GM23338 (cell line): Measurements from ENCODE around the gene NR2C2AP. TPM values are rescaled to one million over a fixed set of nuclear protein-coding genes. Genes with fewer than 3 reads are reported as not detected.

ENCODE experiments used
- ATAC-seq: fragments of 200-7000 bp; cut with Tn5 transposase; 3 replicates; pipeline ENCODE4 v1.9.1; 2020
- DNase-seq: peaks from one replicate; pipeline ENCODE4 v3.0.0-alpha.2; 2015; ENCODE audit warnings: low spot score
- H2AFZ ChIP-seq: fragments of 200-600 bp; sonication (generic); 2 replicates; pipeline ENCODE4 v1.8.0; 2016; ENCODE audit warnings: antibody characterized with exemption, mild to moderate bottlenecking, moderate library complexity
- H3F3A ChIP-seq: fragments of 200-600 bp; sonication (generic); replicated peaks from 2 replicates; pipeline ENCODE4 v1.8.0; 2017; ENCODE audit warnings: antibody characterized with exemption, mixed run types, low read depth
- H3K27ac ChIP-seq: fragments of 200-600 bp; sonication (generic); 2 replicates; pipeline ENCODE4 v1.6.1; 2016; ENCODE audit warnings: low read depth
- H3K27me3 ChIP-seq: fragments of 200-600 bp; sonication (generic); 2 replicates; pipeline ENCODE4 v1.8.0; 2016; ENCODE audit warnings: mild to moderate bottlenecking, mixed run types, moderate library complexity; ENCODE audit not compliant: insufficient read depth
- H3K36me3 ChIP-seq: fragments of 200-600 bp; sonication (generic); 2 replicates; pipeline ENCODE4 v1.8.0; 2016; ENCODE audit warnings: mild to moderate bottlenecking; ENCODE audit not compliant: insufficient read depth
- H3K4me1 ChIP-seq: fragments of 200-600 bp; sonication (generic); 2 replicates; pipeline ENCODE4 v1.8.0; 2016; ENCODE audit warnings: mild to moderate bottlenecking, moderate library complexity; ENCODE audit not compliant: insufficient read depth
- H3K4me2 ChIP-seq: fragments of 200-600 bp; sonication (generic); 2 replicates; pipeline ENCODE4 v1.7.1; 2017; ENCODE audit warnings: mixed run types
- H3K4me3 ChIP-seq: fragments of 200-600 bp; sonication (generic); 2 replicates; pipeline ENCODE4 v1.6.1; 2016; ENCODE audit warnings: mixed run types
- H3K79me2 ChIP-seq: fragments of 200-600 bp; sonication (generic); replicated peaks from 2 replicates; pipeline ENCODE4 v1.8.0; 2017; ENCODE audit warnings: mild to moderate bottlenecking; ENCODE audit not compliant: insufficient read depth
- H3K9me2 ChIP-seq: fragments of 200-600 bp; sonication (generic); 2 replicates; pipeline ENCODE4 v1.8.0; 2017; ENCODE audit not compliant: insufficient read depth
- H4K20me1 ChIP-seq: fragments of 200-600 bp; sonication (generic); replicated peaks from 2 replicates; pipeline ENCODE4 v1.8.0; 2017; ENCODE audit warnings: mild to moderate bottlenecking; ENCODE audit not compliant: insufficient read depth
- H3K27ac Mint-ChIP-seq: 2 replicates; pipeline ENCODE4 v1.8.0; 2020; ENCODE audit warnings: inconsistent platforms, mild to moderate bottlenecking, moderate library complexity, mixed read lengths
- H3K27me3 Mint-ChIP-seq: 3 replicates; pipeline ENCODE4 v1.8.0; 2022; ENCODE audit warnings: low read depth, mild to moderate bottlenecking, moderate library complexity, mixed read lengths, inconsistent platforms; ENCODE audit not compliant: insufficient read depth, poor library complexity
- H3K36me3 Mint-ChIP-seq: 3 replicates; pipeline ENCODE4 v1.8.0; 2021; ENCODE audit warnings: low read depth, mild to moderate bottlenecking, inconsistent platforms, moderate library complexity, mixed read lengths
- H3K4me1 Mint-ChIP-seq: 3 replicates; pipeline ENCODE4 v1.8.0; 2020; ENCODE audit warnings: mild to moderate bottlenecking, inconsistent platforms, mixed read lengths
- H3K4me3 Mint-ChIP-seq: 3 replicates; pipeline ENCODE4 v1.8.0; 2021; ENCODE audit warnings: moderate library complexity, mild to moderate bottlenecking, inconsistent platforms, mixed read lengths
- H3K9me3 Mint-ChIP-seq: 3 replicates; pipeline ENCODE4 v1.8.0; 2020; ENCODE audit warnings: moderate library complexity, mild to moderate bottlenecking, inconsistent platforms, mixed read lengths
- EZH2 ChIP-seq: fragments of 200-600 bp; sonication (generic); IDR thresholded peaks from one replicate; pipeline ENCODE4 v1.8.0; 2017; ENCODE audit warnings: antibody characterized with exemption, mild to moderate bottlenecking, low read depth; ENCODE audit not compliant: unreplicated experiment
- EZH2phosphoT487 ChIP-seq: fragments of 200-600 bp; sonication (generic); IDR thresholded peaks from one replicate; pipeline ENCODE4 v1.8.1; 2018; ENCODE audit warnings: antibody characterized with exemption; ENCODE audit not compliant: unreplicated experiment
- JUNB ChIP-seq: IDR thresholded peaks from one replicate; pipeline ENCODE4 v1.6.1; 2016; ENCODE audit warnings: antibody characterized with exemption; ENCODE audit not compliant: unreplicated experiment
- NANOG ChIP-seq: IDR thresholded peaks from 2 replicates; pipeline ENCODE4 v1.6.1; 2016; ENCODE audit warnings: antibody characterized with exemption, borderline replicate concordance
- POLR2AphosphoS5 ChIP-seq: IDR thresholded peaks from 2 replicates; pipeline ENCODE4 v1.6.1; 2016; ENCODE audit warnings: antibody characterized with exemption, low read depth
- ZNF331 ChIP-seq: fragments of 250-450 bp; sonication (Bioruptor Pico); IDR thresholded peaks from 2 replicates; pipeline ENCODE4 v1.5.0; 2020; ENCODE audit warnings: low read depth, mild to moderate bottlenecking, moderate library complexity
- polyA plus RNA-seq: library from polyadenylated mRNA; unstranded; fragments of >200 nt; fragmentation: Nextera tagmentation; extraction: Ambion mirVana; gene quantifications from 2 replicates; pipeline ENCODE4 v1.2.1, GENCODE V29; 2016
- total RNA-seq: library from RNA; depleted of rRNA; stranded (reverse); fragments of >200 nt; shearing (Covaris generic); gene quantifications from 2 replicates; pipeline ENCODE4 v1.2.3, GENCODE V29; 2014
- TF ChIP-seq, protein P1 (sequence below): fragments of 250-450 bp; sonication (Bioruptor Pico); IDR thresholded peaks from 2 replicates; pipeline ENCODE4 v1.5.0; 2020; ENCODE audit warnings: mild to moderate bottlenecking, moderate library complexity
- TF ChIP-seq, protein P2 (sequence below): IDR thresholded peaks from one replicate; pipeline ENCODE4 v1.6.1; 2018; ENCODE audit warnings: antibody characterized with exemption; ENCODE audit not compliant: unreplicated experiment
- TF ChIP-seq, protein P3 (sequence below): IDR thresholded peaks from 2 replicates; pipeline ENCODE4 v1.6.1; 2016; ENCODE audit warnings: antibody characterized with exemption
- TF ChIP-seq, protein P4 (sequence below), 2 experiments: fragments of 200-600 bp in 1 of 2; sonication (generic) in 1 of 2; conservative IDR thresholded peaks; 2 replicates each; pipeline versions ENCODE4 v1.5.1 to v1.6.1; 2016 to 2017; ENCODE audit warnings: antibody characterized with exemption in 2 of 2, low read depth in 2 of 2, mild to moderate bottlenecking in 2 of 2, moderate library complexity in 1 of 2

NR2C2AP gene
- total and polyA plus RNA-seq, 2 experiments from 2014 or later, result 14.4 to 25.7 TPM

DNA sequence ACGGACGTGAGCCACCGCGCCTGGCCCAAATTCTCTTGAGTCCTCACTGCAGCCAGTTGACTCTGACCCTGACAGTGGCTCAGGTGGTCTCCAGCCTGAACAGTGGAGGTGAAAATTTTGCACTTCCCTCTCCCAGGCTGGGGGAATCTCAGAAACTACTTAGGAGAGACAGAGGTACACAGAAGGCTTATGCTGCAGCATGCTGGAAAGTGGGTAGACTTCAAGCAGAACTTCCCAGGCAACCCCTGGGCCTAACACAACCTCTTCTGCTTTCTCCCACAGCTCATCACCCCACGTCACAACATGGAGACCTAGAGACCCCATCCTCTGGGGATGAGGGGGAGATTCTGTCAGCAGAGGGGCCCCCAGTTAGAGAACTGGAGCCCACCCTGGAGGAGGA lies 23.0 kb upstream of the NR2C2AP start:
- peaks cover 28% of the 10 kb centered on the region for H3K27me3 Mint-ChIP-seq
- Histone ChIP-seq H3K79me2 (no peaks in the 10 kb centered on the region), H2AFZ (no peak overlapping the region), H3K27me3 (peaks cover 15% of the 10 kb centered on the region), H4K20me1 (no peaks in the 10 kb centered on the region), H3K9me2 (no peaks in the 10 kb centered on the region), H3K36me3 (no peaks in the 10 kb centered on the region), H3K4me1 (peaks cover 5% of the 10 kb centered on the region; the same call in 1 of the 2 replicates), H3K4me2 (no peak overlapping the region), H3K4me3 (no peak overlapping the region), H3F3A (peaks cover 12% of the 10 kb centered on the region), H3K27ac (no peak overlapping the region)
- ATAC-seq (no peak), DNase-seq (no peak)
- no peaks in the 10 kb centered on the region for H3K36me3 Mint-ChIP-seq
- TF ChIP-seq, protein P1, sequence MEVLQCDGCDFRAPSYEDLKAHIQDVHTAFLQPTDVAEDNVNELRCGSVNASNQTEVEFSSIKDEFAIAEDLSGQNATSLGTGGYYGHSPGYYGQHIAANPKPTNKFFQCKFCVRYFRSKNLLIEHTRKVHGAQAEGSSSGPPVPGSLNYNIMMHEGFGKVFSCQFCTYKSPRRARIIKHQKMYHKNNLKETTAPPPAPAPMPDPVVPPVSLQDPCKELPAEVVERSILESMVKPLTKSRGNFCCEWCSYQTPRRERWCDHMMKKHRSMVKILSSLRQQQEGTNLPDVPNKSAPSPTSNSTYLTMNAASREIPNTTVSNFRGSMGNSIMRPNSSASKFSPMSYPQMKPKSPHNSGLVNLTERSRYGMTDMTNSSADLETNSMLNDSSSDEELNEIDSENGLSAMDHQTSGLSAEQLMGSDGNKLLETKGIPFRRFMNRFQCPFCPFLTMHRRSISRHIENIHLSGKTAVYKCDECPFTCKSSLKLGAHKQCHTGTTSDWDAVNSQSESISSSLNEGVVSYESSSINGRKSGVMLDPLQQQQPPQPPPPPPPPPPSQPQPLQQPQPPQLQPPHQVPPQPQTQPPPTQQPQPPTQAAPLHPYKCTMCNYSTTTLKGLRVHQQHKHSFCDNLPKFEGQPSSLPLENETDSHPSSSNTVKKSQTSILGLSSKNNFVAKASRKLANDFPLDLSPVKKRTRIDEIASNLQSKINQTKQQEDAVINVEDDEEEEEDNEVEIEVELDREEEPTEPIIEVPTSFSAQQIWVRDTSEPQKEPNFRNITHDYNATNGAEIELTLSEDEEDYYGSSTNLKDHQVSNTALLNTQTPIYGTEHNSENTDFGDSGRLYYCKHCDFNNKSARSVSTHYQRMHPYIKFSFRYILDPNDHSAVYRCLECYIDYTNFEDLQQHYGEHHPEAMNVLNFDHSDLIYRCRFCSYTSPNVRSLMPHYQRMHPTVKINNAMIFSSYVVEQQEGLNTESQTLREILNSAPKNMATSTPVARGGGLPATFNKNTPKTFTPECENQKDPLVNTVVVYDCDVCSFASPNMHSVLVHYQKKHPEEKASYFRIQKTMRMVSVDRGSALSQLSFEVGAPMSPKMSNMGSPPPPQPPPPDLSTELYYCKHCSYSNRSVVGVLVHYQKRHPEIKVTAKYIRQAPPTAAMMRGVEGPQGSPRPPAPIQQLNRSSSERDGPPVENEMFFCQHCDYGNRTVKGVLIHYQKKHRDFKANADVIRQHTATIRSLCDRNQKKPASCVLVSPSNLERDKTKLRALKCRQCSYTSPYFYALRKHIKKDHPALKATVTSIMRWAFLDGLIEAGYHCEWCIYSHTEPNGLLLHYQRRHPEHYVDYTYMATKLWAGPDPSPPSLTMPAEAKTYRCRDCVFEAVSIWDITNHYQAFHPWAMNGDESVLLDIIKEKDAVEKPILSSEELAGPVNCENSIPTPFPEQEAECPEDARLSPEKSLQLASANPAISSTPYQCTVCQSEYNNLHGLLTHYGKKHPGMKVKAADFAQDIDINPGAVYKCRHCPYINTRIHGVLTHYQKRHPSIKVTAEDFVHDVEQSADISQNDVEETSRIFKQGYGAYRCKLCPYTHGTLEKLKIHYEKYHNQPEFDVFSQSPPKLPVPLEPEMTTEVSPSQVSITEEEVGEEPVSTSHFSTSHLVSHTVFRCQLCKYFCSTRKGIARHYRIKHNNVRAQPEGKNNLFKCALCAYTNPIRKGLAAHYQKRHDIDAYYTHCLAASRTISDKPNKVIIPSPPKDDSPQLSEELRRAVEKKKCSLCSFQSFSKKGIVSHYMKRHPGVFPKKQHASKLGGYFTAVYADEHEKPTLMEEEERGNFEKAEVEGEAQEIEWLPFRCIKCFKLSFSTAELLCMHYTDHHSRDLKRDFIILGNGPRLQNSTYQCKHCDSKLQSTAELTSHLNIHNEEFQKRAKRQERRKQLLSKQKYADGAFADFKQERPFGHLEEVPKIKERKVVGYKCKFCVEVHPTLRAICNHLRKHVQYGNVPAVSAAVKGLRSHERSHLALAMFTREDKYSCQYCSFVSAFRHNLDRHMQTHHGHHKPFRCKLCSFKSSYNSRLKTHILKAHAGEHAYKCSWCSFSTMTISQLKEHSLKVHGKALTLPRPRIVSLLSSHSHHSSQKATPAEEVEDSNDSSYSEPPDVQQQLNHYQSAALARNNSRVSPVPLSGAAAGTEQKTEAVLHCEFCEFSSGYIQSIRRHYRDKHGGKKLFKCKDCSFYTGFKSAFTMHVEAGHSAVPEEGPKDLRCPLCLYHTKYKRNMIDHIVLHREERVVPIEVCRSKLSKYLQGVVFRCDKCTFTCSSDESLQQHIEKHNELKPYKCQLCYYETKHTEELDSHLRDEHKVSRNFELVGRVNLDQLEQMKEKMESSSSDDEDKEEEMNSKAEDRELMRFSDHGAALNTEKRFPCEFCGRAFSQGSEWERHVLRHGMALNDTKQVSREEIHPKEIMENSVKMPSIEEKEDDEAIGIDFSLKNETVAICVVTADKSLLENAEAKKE (CRISPR knock-in tag), result no peak
- TF ChIP-seq ZNF331 (CRISPR knock-in tag) (no peak), POLR2AphosphoS5 (no peak), JUNB (no peak), EZH2 (no peak), NANOG (no peak), EZH2phosphoT487 (no peak)
- TF ChIP-seq, protein P2, sequence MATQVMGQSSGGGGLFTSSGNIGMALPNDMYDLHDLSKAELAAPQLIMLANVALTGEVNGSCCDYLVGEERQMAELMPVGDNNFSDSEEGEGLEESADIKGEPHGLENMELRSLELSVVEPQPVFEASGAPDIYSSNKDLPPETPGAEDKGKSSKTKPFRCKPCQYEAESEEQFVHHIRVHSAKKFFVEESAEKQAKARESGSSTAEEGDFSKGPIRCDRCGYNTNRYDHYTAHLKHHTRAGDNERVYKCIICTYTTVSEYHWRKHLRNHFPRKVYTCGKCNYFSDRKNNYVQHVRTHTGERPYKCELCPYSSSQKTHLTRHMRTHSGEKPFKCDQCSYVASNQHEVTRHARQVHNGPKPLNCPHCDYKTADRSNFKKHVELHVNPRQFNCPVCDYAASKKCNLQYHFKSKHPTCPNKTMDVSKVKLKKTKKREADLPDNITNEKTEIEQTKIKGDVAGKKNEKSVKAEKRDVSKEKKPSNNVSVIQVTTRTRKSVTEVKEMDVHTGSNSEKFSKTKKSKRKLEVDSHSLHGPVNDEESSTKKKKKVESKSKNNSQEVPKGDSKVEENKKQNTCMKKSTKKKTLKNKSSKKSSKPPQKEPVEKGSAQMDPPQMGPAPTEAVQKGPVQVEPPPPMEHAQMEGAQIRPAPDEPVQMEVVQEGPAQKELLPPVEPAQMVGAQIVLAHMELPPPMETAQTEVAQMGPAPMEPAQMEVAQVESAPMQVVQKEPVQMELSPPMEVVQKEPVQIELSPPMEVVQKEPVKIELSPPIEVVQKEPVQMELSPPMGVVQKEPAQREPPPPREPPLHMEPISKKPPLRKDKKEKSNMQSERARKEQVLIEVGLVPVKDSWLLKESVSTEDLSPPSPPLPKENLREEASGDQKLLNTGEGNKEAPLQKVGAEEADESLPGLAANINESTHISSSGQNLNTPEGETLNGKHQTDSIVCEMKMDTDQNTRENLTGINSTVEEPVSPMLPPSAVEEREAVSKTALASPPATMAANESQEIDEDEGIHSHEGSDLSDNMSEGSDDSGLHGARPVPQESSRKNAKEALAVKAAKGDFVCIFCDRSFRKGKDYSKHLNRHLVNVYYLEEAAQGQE, result no peak
- TF ChIP-seq, protein P3, sequence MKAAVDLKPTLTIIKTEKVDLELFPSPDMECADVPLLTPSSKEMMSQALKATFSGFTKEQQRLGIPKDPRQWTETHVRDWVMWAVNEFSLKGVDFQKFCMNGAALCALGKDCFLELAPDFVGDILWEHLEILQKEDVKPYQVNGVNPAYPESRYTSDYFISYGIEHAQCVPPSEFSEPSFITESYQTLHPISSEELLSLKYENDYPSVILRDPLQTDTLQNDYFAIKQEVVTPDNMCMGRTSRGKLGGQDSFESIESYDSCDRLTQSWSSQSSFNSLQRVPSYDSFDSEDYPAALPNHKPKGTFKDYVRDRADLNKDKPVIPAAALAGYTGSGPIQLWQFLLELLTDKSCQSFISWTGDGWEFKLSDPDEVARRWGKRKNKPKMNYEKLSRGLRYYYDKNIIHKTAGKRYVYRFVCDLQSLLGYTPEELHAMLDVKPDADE, result no peak
- TF ChIP-seq, protein P4, sequence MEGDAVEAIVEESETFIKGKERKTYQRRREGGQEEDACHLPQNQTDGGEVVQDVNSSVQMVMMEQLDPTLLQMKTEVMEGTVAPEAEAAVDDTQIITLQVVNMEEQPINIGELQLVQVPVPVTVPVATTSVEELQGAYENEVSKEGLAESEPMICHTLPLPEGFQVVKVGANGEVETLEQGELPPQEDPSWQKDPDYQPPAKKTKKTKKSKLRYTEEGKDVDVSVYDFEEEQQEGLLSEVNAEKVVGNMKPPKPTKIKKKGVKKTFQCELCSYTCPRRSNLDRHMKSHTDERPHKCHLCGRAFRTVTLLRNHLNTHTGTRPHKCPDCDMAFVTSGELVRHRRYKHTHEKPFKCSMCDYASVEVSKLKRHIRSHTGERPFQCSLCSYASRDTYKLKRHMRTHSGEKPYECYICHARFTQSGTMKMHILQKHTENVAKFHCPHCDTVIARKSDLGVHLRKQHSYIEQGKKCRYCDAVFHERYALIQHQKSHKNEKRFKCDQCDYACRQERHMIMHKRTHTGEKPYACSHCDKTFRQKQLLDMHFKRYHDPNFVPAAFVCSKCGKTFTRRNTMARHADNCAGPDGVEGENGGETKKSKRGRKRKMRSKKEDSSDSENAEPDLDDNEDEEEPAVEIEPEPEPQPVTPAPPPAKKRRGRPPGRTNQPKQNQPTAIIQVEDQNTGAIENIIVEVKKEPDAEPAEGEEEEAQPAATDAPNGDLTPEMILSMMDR (conservative IDR thresholded peaks at IDR 0.05; ENCODE audit: low read depth in 2 of 2), result no peak
- peaks cover 3% of the 10 kb centered on the region; the same call in 2 of the 3 replicates for H3K9me3 Mint-ChIP-seq
- H3K4me1 Mint-ChIP-seq, result peaks cover 3% of the 10 kb centered on the region
- H3K4me3 Mint-ChIP-seq, result no peak overlapping the region
- H3K27ac Mint-ChIP-seq, result no peak overlapping the region
